ENCODE results near the gene CISD3. TPM values are rescaled to one million over a fixed set of nuclear protein-coding genes. Genes with fewer than 3 reads are reported as not detected.

CISD3 gene
- total RNA-seq, 1 donor from 2014 or later = 5.6 TPM

DNA sequence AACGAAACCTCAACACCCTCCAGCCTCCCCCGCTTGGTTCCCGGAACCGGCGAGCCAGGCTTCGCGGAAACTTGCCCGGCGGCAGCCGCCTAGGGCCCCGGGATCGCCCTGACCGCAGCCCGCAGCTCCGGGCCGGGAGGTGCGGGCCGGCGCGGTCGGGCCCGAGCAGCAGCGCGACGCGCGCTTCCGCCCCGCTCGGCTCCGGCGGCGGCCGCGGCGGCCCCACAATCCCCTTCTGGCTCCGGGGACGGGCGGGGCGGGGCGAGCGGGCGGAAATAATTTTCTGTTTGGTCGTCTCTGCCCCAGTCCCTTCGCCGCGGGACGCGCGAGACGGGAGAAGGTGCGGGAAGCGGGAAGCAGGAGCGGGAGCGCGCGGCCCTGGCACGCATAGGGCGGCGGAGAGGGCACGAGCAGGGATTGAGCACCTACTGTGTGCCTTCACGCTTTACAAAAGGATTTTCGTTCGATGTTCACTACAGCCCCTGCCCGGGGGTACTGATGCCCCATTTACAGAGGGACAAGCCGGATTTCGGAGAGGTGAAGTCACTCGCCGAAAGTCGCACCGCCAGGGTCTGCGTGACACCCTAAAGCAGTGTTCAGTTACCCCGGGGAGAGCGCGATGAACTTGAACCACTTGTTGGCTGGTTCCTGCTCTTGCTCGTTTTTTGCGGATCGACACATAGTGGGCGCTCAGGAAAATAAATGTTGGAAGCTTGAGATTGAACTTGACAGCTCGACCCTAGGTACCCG, 27.8 kb upstream of the CISD3 start:
- peak; percentile 63 to 79 for DNase-seq (ENCODE audit: low spot score in 2 of 2, unreplicated experiment in 2 of 2)
- peak overlapping the region; percentile 97 for H3K27ac Mint-ChIP-seq
- peaks cover 52% of the 10 kb centered on the region for H3K4me1 Mint-ChIP-seq
- TF ChIP-seq, protein P1, sequence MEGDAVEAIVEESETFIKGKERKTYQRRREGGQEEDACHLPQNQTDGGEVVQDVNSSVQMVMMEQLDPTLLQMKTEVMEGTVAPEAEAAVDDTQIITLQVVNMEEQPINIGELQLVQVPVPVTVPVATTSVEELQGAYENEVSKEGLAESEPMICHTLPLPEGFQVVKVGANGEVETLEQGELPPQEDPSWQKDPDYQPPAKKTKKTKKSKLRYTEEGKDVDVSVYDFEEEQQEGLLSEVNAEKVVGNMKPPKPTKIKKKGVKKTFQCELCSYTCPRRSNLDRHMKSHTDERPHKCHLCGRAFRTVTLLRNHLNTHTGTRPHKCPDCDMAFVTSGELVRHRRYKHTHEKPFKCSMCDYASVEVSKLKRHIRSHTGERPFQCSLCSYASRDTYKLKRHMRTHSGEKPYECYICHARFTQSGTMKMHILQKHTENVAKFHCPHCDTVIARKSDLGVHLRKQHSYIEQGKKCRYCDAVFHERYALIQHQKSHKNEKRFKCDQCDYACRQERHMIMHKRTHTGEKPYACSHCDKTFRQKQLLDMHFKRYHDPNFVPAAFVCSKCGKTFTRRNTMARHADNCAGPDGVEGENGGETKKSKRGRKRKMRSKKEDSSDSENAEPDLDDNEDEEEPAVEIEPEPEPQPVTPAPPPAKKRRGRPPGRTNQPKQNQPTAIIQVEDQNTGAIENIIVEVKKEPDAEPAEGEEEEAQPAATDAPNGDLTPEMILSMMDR (IDR thresholded peaks at IDR 0.05; ENCODE audit: unreplicated experiment) = no peak
- no peaks in the 10 kb centered on the region for H3K36me3 Mint-ChIP-seq
- H3K9me3 Mint-ChIP-seq = no peaks in the 10 kb centered on the region
- no peaks in the 10 kb centered on the region for H3K27me3 Mint-ChIP-seq (ENCODE audit: low read depth)
- H3K4me3 Mint-ChIP-seq = peak overlapping the region; percentile 90

DNA sequence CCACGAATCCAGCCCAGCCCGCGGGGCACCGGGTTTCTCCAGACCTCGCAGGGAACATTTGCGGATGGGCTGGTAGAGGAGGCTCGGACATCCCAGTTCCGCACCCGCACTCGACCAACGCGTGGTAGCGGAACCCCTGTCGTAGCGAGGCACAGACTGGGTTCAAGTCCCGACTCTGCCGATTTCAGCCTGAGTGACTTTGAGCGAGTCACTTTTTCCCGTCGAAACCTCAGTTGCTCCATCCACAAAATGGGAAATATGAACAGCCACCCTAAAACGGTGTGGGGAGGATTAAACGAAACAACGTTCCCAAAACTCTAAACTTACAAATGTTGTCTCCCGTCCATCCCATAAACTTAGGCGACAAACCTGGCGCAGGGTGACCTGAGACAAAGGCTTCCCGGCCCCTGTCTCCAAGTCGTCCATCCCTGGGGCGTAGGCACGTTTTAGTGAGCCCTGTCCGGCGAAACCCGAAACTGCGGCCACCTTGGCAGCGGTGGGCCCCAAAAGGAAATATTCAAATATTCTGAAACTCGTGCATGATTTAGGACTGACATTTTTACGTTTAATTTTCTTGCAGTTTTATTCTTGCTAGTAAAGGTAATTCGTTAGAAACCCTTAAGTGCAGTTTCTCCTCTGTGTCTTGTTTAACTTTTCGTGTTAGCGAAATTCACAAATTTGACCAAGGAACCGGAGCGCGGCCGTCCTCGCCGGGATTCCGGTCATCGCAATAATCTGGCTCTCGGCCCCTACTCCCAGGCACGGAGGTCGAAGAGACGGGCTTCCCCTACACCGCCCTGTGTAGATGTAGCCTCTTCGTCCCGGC, 27.0 kb upstream of the CISD3 start:
- Mint-ChIP-seq H3K27ac (peak overlapping the region; percentile 97), H3K4me1 (peaks cover 54% of the 10 kb centered on the region), H3K27me3 (ENCODE audit: low read depth) (no peaks in the 10 kb centered on the region)

DNA sequence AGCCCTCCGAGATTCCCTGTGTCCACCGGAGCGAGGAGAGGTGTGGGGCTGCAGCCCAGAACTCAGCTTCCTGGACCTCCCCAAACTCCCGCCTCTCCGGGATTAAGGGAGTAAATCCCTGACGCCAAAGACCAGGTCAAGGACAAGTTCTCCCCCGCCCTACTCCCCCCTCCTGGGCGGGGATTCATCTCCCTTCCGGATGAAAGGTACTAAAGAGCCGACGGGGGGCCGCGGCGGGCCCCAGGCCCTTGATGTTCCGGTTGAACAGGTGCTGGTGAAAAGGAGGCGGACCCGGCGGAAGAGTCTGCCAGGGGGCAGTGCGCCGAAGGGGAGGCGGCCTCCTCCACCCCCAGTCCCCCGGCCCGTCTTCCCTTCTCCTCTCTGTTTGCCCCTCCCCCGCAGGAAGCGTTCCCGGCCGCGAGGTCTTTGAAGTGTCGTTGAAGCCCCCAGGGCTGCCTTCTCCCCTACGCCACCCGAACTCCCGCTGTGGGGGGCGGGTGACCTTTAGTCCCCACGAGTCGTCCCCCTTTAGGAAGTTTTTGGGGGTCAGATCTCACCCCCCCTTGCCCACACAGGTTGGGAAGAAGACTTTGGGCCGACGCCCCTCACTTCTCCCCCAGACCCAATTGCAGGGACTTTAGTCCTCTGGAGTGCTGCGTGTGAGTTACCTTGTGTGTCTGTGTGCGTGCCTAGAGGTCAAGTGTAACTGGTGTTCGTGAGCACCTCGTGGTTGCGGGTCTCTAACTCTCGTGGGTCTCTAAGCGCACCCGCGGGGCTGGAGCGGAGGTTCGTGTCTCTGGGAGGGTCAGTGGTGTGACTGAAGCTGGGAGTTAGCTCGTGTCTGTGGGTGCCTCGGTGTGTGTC, 26.2 kb upstream of the CISD3 start:
- Mint-ChIP-seq H3K4me3 (peak overlapping the region; percentile 90), H3K4me1 (peaks cover 54% of the 10 kb centered on the region), H3K27me3 (ENCODE audit: low read depth) (no peaks in the 10 kb centered on the region), H3K36me3 (no peaks in the 10 kb centered on the region), H3K9me3 (no peaks in the 10 kb centered on the region), H3K27ac (peak overlapping the region; percentile 97)
- TF ChIP-seq, protein P1 (IDR thresholded peaks at IDR 0.05; ENCODE audit: unreplicated experiment) = no peak
- peak; percentile 73 to 80 for DNase-seq (ENCODE audit: low spot score in 2 of 2, unreplicated experiment in 2 of 2)

More for the DNA sequence above, 27.0 kb upstream of the CISD3 start:
- Mint-ChIP-seq H3K4me3 (peak overlapping the region; percentile 90), H3K9me3 (no peaks in the 10 kb centered on the region), H3K36me3 (no peaks in the 10 kb centered on the region)
- no peak for DNase-seq (ENCODE audit: low spot score in 2 of 2, unreplicated experiment in 2 of 2)
- TF ChIP-seq, protein P1 (IDR thresholded peaks at IDR 0.05; ENCODE audit: unreplicated experiment) = no peak

DNA sequence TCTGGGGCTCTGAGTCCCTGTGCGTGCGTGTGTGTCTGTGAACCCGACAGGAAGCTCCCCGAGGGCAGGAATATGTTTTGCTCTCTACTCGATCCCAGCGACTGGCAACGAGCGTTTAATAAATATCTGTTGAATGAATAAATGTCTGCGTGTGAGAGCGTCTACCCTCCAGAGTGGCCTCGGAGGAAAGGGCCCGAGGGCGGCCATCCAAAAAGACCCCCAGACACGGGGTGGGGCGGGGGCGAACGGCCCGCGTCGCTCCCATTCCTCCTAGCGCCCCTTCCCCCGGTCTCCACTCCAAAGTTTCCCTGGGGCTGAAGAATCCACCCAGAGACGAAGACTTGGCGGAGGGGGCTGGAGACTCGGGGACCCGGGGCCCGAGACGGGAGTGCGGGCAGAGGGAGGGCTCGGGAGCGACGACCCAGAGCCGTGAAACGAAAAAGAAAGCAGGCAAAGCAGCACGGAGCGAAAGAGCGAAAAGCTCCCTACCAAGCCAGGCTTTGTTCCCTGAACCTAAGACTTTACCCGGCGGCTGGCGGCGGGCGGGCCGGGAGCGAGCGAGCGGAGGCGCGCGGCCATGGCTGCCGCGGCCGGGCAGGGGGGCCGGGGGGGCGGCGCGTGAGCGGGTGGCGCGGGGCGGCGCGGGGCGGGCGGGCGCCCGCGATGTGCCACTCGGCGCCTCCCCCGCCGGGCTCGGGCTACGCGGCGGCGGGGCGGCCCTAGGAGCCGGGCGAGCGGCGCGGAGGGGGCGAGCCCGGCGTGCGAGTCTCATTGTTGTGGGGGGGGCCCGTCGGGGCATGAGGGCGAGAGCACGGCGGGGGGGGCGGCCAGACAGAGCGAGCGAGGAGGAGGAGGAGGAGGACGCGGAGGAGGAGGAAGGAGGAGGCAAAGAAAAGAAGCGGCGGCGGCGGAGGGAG, 25.3 kb upstream of the CISD3 start, which contains the start of gene MLLT6:
Gene MLLT6, plus strand, starts transcription at position 668 of the 917 bp plus-strand sequence. CDS start 360 bp downstream, outside the sequence.
- Mint-ChIP-seq H3K4me1 (peaks cover 47% of the 10 kb centered on the region), H3K27ac (peak within 1 kb of the TSS; percentile 97), H3K36me3 (peaks cover 5% of the 10 kb centered on the region), H3K4me3 (peak within 1 kb of the TSS; percentile 92), H3K9me3 (no peaks in the 10 kb centered on the region), H3K27me3 (ENCODE audit: low read depth) (no peaks in the 10 kb centered on the region)
- TF ChIP-seq, protein P1 (IDR thresholded peaks at IDR 0.05; ENCODE audit: unreplicated experiment) = no peak
- peak; percentile 60 to 74 for DNase-seq (ENCODE audit: low spot score in 2 of 2, unreplicated experiment in 2 of 2)
